Fibroblast of skin of back (primary cell): ENCODE measurements around the gene JAZF1.
A peak's percentile ranks its signal among the peaks of the same experiment; 100 is the strongest.

Source experiments
- DNase-seq: peaks from one replicate; pipeline ENCODE4 v3.0.0-alpha.2; 2013

Gene JAZF1

GRCh38 chr7:28005075-28005846, 175.3 kb downstream of the JAZF1 start:
- DNase-seq, result no peak

GRCh38 chr7:28003408-28003807, 177.2 kb downstream of the JAZF1 start:
- DNase-seq, result no peak

GRCh38 chr7:28002638-28003037, 178.0 kb downstream of the JAZF1 start:
- peak; percentile 28 for DNase-seq

GRCh38 chr7:28001896-28002295, 178.7 kb downstream of the JAZF1 start:
- DNase-seq, result no peak

GRCh38 chr7:27999829-28000228, 180.8 kb downstream of the JAZF1 start:
- no peak for DNase-seq

- DNase-seq, result no peak
These were observed 182.2 kb downstream of the JAZF1 start for GRCh38 chr7:27998382-27998781.

- no peak for DNase-seq
These were observed 183.3 kb downstream of the JAZF1 start for GRCh38 chr7:27997188-27997707.

- no peak for DNase-seq
These were observed 184.5 kb downstream of the JAZF1 start for GRCh38 chr7:27996141-27996540.

- no peak for DNase-seq
These were observed 185.4 kb downstream of the JAZF1 start for GRCh38 chr7:27995228-27995627.

- peak; percentile 76 for DNase-seq
These were observed 186.0 kb downstream of the JAZF1 start for GRCh38 chr7:27994639-27995038.

GRCh38 chr7:27992755-27993493, 187.7 kb downstream of the JAZF1 start:
- DNase-seq, result no peak

- DNase-seq, result no peak
These were observed 188.5 kb downstream of the JAZF1 start for GRCh38 chr7:27992097-27992496.

GRCh38 chr7:27991006-27991528, 189.5 kb downstream of the JAZF1 start:
- no peak for DNase-seq

- no peak for DNase-seq
These were observed 204.1 kb downstream of the JAZF1 start for GRCh38 chr7:27976531-27976930.

GRCh38 chr7:27973625-27974024, 207.0 kb downstream of the JAZF1 start:
- no peak for DNase-seq

GRCh38 chr7:27972276-27972675, 208.3 kb downstream of the JAZF1 start:
- no peak for DNase-seq

- no peak for DNase-seq
These were observed 209.3 kb downstream of the JAZF1 start for GRCh38 chr7:27971171-27971812.

- no peak for DNase-seq
These were observed 210.2 kb downstream of the JAZF1 start for GRCh38 chr7:27970350-27970749.

- no peak for DNase-seq
These were observed 211.2 kb downstream of the JAZF1 start for GRCh38 chr7:27969346-27969745.

- DNase-seq, result no peak
These were observed 213.0 kb downstream of the JAZF1 start for GRCh38 chr7:27967639-27968038.

- no peak for DNase-seq
These were observed 214.3 kb downstream of the JAZF1 start for GRCh38 chr7:27966219-27966780.

- peak; percentile 34 for DNase-seq
These were observed 214.9 kb downstream of the JAZF1 start for GRCh38 chr7:27965650-27966049.

GRCh38 chr7:27964820-27965219, 215.8 kb downstream of the JAZF1 start:
- DNase-seq, result no peak
